ENCODE measurements around the gene MAP3K14.

MAP3K14 gene

DNA sequence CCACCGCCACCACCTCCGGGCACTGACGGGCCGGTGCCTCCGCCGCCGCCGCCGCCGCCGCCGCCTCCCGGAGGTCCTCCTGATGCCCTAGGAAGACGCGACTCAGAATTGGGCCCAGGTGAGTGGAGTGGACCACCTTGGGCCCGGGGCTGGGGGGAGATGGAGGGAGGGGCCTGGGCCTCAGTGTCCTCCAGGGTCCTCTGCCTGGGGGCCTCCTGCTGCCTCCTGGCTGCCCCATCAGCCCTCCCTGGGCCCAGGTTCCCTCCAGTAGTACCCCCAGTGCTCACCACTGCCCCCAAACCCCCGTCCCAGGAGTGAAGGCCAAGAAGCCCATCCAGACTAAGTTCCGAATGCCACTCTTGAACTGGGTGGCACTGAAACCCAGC is 74.8 kb downstream of the MAP3K14 start:
- TF ChIP-seq EP300 (IDR thresholded peaks at IDR 0.05; ENCODE audit: borderline replicate concordance) (no peak), EGR1 (IDR thresholded peaks at IDR 0.05) (no peak)
- TF ChIP-seq, protein P1, sequence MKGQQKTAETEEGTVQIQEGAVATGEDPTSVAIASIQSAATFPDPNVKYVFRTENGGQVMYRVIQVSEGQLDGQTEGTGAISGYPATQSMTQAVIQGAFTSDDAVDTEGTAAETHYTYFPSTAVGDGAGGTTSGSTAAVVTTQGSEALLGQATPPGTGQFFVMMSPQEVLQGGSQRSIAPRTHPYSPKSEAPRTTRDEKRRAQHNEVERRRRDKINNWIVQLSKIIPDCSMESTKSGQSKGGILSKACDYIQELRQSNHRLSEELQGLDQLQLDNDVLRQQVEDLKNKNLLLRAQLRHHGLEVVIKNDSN (IDR thresholded peaks at IDR 0.05) = no peak
- TF ChIP-seq, protein P2, sequence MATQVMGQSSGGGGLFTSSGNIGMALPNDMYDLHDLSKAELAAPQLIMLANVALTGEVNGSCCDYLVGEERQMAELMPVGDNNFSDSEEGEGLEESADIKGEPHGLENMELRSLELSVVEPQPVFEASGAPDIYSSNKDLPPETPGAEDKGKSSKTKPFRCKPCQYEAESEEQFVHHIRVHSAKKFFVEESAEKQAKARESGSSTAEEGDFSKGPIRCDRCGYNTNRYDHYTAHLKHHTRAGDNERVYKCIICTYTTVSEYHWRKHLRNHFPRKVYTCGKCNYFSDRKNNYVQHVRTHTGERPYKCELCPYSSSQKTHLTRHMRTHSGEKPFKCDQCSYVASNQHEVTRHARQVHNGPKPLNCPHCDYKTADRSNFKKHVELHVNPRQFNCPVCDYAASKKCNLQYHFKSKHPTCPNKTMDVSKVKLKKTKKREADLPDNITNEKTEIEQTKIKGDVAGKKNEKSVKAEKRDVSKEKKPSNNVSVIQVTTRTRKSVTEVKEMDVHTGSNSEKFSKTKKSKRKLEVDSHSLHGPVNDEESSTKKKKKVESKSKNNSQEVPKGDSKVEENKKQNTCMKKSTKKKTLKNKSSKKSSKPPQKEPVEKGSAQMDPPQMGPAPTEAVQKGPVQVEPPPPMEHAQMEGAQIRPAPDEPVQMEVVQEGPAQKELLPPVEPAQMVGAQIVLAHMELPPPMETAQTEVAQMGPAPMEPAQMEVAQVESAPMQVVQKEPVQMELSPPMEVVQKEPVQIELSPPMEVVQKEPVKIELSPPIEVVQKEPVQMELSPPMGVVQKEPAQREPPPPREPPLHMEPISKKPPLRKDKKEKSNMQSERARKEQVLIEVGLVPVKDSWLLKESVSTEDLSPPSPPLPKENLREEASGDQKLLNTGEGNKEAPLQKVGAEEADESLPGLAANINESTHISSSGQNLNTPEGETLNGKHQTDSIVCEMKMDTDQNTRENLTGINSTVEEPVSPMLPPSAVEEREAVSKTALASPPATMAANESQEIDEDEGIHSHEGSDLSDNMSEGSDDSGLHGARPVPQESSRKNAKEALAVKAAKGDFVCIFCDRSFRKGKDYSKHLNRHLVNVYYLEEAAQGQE (IDR thresholded peaks at IDR 0.05; ENCODE audit: low read depth) = no peak

DNA sequence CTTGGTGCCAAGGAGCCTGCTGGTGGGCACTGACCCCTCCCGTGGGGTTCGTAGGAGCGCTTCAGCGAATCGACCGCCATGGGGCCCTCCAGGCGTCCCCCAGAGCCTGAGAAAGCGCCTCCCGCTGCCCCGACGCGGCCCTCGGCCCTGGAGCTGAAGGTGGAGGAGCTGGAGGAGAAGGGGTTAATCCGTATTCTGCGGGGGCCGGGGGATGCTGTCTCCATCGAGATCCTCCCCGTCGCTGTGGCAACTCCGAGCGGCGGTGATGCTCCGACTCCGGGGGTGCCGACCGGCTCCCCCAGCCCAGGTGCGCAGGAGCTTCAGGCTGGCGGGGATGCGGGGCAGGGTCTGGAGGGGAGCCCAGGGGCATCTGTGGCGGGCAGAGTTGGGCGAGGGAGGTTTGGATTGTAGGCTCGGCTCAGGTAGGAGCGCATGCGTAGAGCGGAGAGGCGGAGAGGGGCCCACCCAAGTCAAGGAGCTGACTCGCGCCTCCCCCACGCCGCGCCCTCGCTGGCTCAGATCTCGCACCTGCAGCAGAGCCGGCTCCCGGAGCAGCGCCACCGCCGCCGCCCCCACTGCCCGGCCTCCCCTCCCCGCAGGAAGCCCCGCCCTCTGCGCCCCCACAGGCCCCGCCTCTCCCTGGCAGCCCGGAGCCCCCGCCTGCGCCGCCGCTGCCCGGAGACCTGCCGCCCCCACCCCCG is 75.3 kb downstream of the MAP3K14 start:
- no peak for TF ChIP-seq YY1 (IDR thresholded peaks at IDR 0.05; ENCODE audit: low read depth)
- TF ChIP-seq RAD21 (IDR thresholded peaks at IDR 0.05; ENCODE audit: low read depth) = no peak
- TF ChIP-seq EGR1 (IDR thresholded peaks at IDR 0.05) = no peak
- TF ChIP-seq, protein P2 (IDR thresholded peaks at IDR 0.05; ENCODE audit: low read depth) = no peak
- TF ChIP-seq, protein P1 (IDR thresholded peaks at IDR 0.05) = no peak
- no peak for TF ChIP-seq TCF12 (IDR thresholded peaks at IDR 0.05; ENCODE audit: low read depth)
- no peak for TF ChIP-seq CEBPB (IDR thresholded peaks at IDR 0.05)
- no peak for TF ChIP-seq FOXM1 (IDR thresholded peaks at IDR 0.05; ENCODE audit: borderline replicate concordance, low read depth)
- TF ChIP-seq CREB1 (IDR thresholded peaks at IDR 0.05; ENCODE audit: low read depth) = no peak
- no peak for TF ChIP-seq TAF1 (IDR thresholded peaks at IDR 0.05; ENCODE audit: low read depth)
- TF ChIP-seq TEAD4 (IDR thresholded peaks at IDR 0.05) = no peak
- no peak for TF ChIP-seq EP300 (IDR thresholded peaks at IDR 0.05; ENCODE audit: borderline replicate concordance)
- TF ChIP-seq, protein P3, sequence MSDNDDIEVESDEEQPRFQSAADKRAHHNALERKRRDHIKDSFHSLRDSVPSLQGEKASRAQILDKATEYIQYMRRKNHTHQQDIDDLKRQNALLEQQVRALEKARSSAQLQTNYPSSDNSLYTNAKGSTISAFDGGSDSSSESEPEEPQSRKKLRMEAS (IDR thresholded peaks at IDR 0.05) = no peak
- no peak for TF ChIP-seq NFIC (IDR thresholded peaks at IDR 0.05)
- TF ChIP-seq ZBTB7A (IDR thresholded peaks at IDR 0.05; ENCODE audit: low read depth) = no peak

DNA sequence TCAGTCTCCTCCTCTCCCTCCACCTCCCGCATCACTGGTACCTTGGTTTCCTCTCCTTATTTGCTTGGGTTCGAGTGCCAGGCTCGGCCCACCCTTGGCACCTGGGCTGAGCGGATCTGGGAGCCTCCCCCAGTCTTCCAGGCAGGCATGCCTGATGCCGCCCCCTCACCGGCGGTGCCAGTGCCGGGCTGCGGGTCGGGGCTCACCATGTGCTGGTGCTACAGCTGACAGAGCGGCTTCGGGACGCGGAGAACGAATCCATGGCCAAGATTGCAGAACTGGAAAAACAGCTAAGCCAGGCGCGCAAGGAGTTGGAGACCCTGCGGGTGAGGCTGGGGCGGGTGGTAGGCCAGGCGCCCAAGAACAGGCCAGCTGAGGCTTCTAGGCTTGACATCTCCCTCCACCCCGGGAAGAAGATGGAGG is 75.9 kb downstream of the MAP3K14 start:
- TF ChIP-seq TAF1 (IDR thresholded peaks at IDR 0.05; ENCODE audit: low read depth) (no peak), RAD21 (IDR thresholded peaks at IDR 0.05; ENCODE audit: low read depth) (no peak), ZBTB7A (IDR thresholded peaks at IDR 0.05; ENCODE audit: low read depth) (no peak), TEAD4 (IDR thresholded peaks at IDR 0.05) (no peak), YY1 (IDR thresholded peaks at IDR 0.05; ENCODE audit: low read depth) (no peak), FOXM1 (IDR thresholded peaks at IDR 0.05; ENCODE audit: borderline replicate concordance, low read depth) (no peak), CREB1 (IDR thresholded peaks at IDR 0.05; ENCODE audit: low read depth) (no peak), CEBPB (IDR thresholded peaks at IDR 0.05) (no peak), TCF12 (IDR thresholded peaks at IDR 0.05; ENCODE audit: low read depth) (no peak), NFIC (IDR thresholded peaks at IDR 0.05) (no peak), EP300 (IDR thresholded peaks at IDR 0.05; ENCODE audit: borderline replicate concordance) (no peak), EGR1 (IDR thresholded peaks at IDR 0.05) (no peak)
- TF ChIP-seq, protein P1 (IDR thresholded peaks at IDR 0.05) = no peak
- TF ChIP-seq, protein P2 (IDR thresholded peaks at IDR 0.05; ENCODE audit: low read depth) = no peak
- TF ChIP-seq, protein P3 (IDR thresholded peaks at IDR 0.05) = no peak

Data from Ishikawa (cell line).